Activated B cell treated with CpG ODN at 0.5 μM for 24 hours (primary cell): ENCODE results near the gene PWWP2B. TPM values are rescaled to one million over a fixed set of nuclear protein-coding genes. Genes with fewer than 3 reads are reported as not detected.

Experiments
- ATAC-seq: fragments of 200-7000 bp; cut with Tn5 transposase; one replicate; pipeline ENCODE4 v1.10.0; 2021; ENCODE audit warnings: low read depth, mild to moderate bottlenecking, moderate library complexity
- CTCF ChIA-PET: fragments of 350-600 bp; sonication (Branson Sonifier 250); formaldehyde crosslinking; loops from one replicate; lab custom pipeline; 2021; ENCODE audit warnings: antibody characterized with exemption; lab: Charles Lee
- POLR2A ChIA-PET: fragments of 350-600 bp; sonication (Branson Sonifier 250); formaldehyde crosslinking; loops from one replicate; lab custom pipeline; 2021; ENCODE audit warnings: antibody characterized with exemption; lab: Charles Lee
- DNase-seq: peaks from one replicate; pipeline ENCODE4 v3.0.0; 2022
- H3K27ac Mint-ChIP-seq: one replicate; pipeline ENCODE4 v1.8.0; 2020; ENCODE audit warnings: mixed read lengths
- H3K27me3 Mint-ChIP-seq: one replicate; pipeline ENCODE4 v1.8.0; 2021; ENCODE audit warnings: mixed read lengths
- H3K36me3 Mint-ChIP-seq: one replicate; pipeline ENCODE4 v1.8.0; 2021; ENCODE audit warnings: low read depth, mixed read lengths
- H3K4me1 Mint-ChIP-seq: one replicate; pipeline ENCODE4 v1.8.0; 2021; ENCODE audit warnings: mixed read lengths
- H3K4me3 Mint-ChIP-seq: one replicate; pipeline ENCODE4 v1.8.0; 2020; ENCODE audit warnings: mild to moderate bottlenecking, mixed read lengths
- H3K9me3 Mint-ChIP-seq: one replicate; pipeline ENCODE4 v1.8.0; 2020; ENCODE audit warnings: mixed read lengths
- CTCF ChIP-seq: fragments of 200-600 bp; IDR thresholded peaks from one replicate; pipeline ENCODE4 v1.8.0; 2022; ENCODE audit warnings: antibody characterized with exemption, mild to moderate bottlenecking
- intact Hi-C: fragments of 100-400 bp; cut with micrococcal nuclease; formaldehyde crosslinking; loops from one replicate; pipeline ENCODE4 v1.15.1; 2024
- total RNA-seq: library from RNA; stranded (reverse); gene quantifications from 2 replicates; pipeline ENCODE4 v1.2.3, GENCODE V29; 2022

Gene PWWP2B
- total RNA-seq, 1 donor from 2014 or later: 13.4 TPM

GRCh38 chr10:132462463-132463332 is 65.7 kb downstream of the PWWP2B start:
- CTCF ChIA-PET: no interaction called here
- POLR2A ChIA-PET: interaction anchor here (0.7 kb wide), 1 partner anchor 109 kb away, joined by 3 read pairs; no protein-coding TSS in a partner anchor
- Mint-ChIP-seq H3K36me3 (no peaks in the 10 kb centered on the region), H3K27me3 (no peaks in the 10 kb centered on the region), H3K27ac (no peak overlapping the region), H3K4me3 (no peak overlapping the region), H3K4me1 (peaks cover 3% of the 10 kb centered on the region), H3K9me3 (no peaks in the 10 kb centered on the region)
- DNase-seq (no peak), ATAC-seq (no peak)
- TF ChIP-seq CTCF: no peak
- intact Hi-C loops: no loop called here

GRCh38 chr10:132463333-132464255 is 66.6 kb downstream of the PWWP2B start:
- H3K27ac Mint-ChIP-seq: no peak overlapping the region
- intact Hi-C loops: no loop called here
- H3K9me3 Mint-ChIP-seq: no peaks in the 10 kb centered on the region
- ChIA-PET POLR2A (interaction anchor here (0.7 kb wide), 1 partner anchor 108 kb away, joined by 3 read pairs; no protein-coding TSS in a partner anchor), CTCF (no interaction called here)
- H3K4me3 Mint-ChIP-seq: no peak overlapping the region
- H3K27me3 Mint-ChIP-seq: no peaks in the 10 kb centered on the region
- TF ChIP-seq CTCF: no peak
- DNase-seq (no peak), ATAC-seq (no peak)
- no peaks in the 10 kb centered on the region for H3K36me3 Mint-ChIP-seq
- H3K4me1 Mint-ChIP-seq: peaks cover 2% of the 10 kb centered on the region

GRCh38 chr10:132464256-132465192 is 67.5 kb downstream of the PWWP2B start:
- CTCF ChIA-PET: no interaction called here
- Mint-ChIP-seq H3K36me3 (no peaks in the 10 kb centered on the region), H3K4me1 (peaks cover under 1% of the 10 kb centered on the region), H3K4me3 (no peak overlapping the region), H3K9me3 (no peaks in the 10 kb centered on the region), H3K27me3 (peaks cover under 1% of the 10 kb centered on the region), H3K27ac (no peak overlapping the region)
- intact Hi-C loops: no loop called here
- no peak for ATAC-seq
- DNase-seq: no peak
- POLR2A ChIA-PET: no interaction called here
- no peak for TF ChIP-seq CTCF

GRCh38 chr10:132465193-132465888 is 68.3 kb downstream of the PWWP2B start:
- no peak for TF ChIP-seq CTCF
- H3K36me3 Mint-ChIP-seq: no peaks in the 10 kb centered on the region
- no peaks in the 10 kb centered on the region for H3K9me3 Mint-ChIP-seq
- ChIA-PET CTCF (no interaction called here), POLR2A (no interaction called here)
- peaks cover 3% of the 10 kb centered on the region for H3K4me1 Mint-ChIP-seq
- H3K27me3 Mint-ChIP-seq: peaks cover 4% of the 10 kb centered on the region
- DNase-seq (no peak), ATAC-seq (no peak)
- H3K27ac Mint-ChIP-seq: no peak overlapping the region
- H3K4me3 Mint-ChIP-seq: no peak overlapping the region
- intact Hi-C loops: no loop called here
